Endometrium (tissue), 2 donors: Measurements from ENCODE around the gene CD2BP2.
"Not testable (repeated sequence)": the region's sequence is repeated elsewhere in the genome, so short reads cannot be mapped to it uniquely, and the experiment has no call there.

ENCODE experiments used
- FAIRE-seq: peaks from 2 replicates; lab custom pipeline; 2012; peaks lifted over from hg19 to GRCh38; lab: Jason Lieb, UNC
- donor health status: control.
- donor health status: control.

CD2BP2 gene

GRCh38 chr16:30342751-30343490 is 12.2 kb downstream of the CD2BP2 start:
- no peak for FAIRE-seq

- FAIRE-seq, result not testable (repeated sequence)
Observed at GRCh38 chr16:30341971-30342370, 13.1 kb downstream of the CD2BP2 start.

- FAIRE-seq, result no peak
Observed at GRCh38 chr16:30340621-30341020, 14.5 kb downstream of the CD2BP2 start.

GRCh38 chr16:30338715-30339114 is 16.4 kb downstream of the CD2BP2 start:
- not testable (repeated sequence) for FAIRE-seq

- not testable (repeated sequence) for FAIRE-seq
Observed at GRCh38 chr16:30337964-30338357, 17.1 kb downstream of the CD2BP2 start.

- no peak for FAIRE-seq
Observed at GRCh38 chr16:30335598-30336474, 19.3 kb downstream of the CD2BP2 start.

GRCh38 chr16:30335028-30335597 is 20.0 kb downstream of the CD2BP2 start:
- FAIRE-seq, result not testable (repeated sequence)

GRCh38 chr16:30334473-30334989 is 20.6 kb downstream of the CD2BP2 start:
- FAIRE-seq, result not testable (repeated sequence)

GRCh38 chr16:30324220-30324619 is 30.9 kb downstream of the CD2BP2 start:
- not testable (repeated sequence) for FAIRE-seq

GRCh38 chr16:30318647-30319046 is 36.5 kb downstream of the CD2BP2 start:
- FAIRE-seq, result not testable (repeated sequence)

- FAIRE-seq, result not testable (repeated sequence)
Observed at GRCh38 chr16:30310937-30311336, 44.2 kb downstream of the CD2BP2 start.

- not testable (repeated sequence) for FAIRE-seq
Observed at GRCh38 chr16:30309255-30309654, 45.9 kb downstream of the CD2BP2 start.
